DMS 273 (cell line): ENCODE data around the gene CROCC2.
A peak's percentile ranks its signal among the peaks of the same experiment; 100 is the strongest.
"Not testable (repeated sequence)": the region's sequence is repeated elsewhere in the genome, so short reads cannot be mapped to it uniquely, and the experiment has no call there.

Source experiments
- DNase-seq: peaks from one replicate; lab custom pipeline; 2025; ENCODE audit not compliant: unreplicated experiment; lab: John Stamatoyannopoulos, UW

The CROCC2 gene

DNA sequence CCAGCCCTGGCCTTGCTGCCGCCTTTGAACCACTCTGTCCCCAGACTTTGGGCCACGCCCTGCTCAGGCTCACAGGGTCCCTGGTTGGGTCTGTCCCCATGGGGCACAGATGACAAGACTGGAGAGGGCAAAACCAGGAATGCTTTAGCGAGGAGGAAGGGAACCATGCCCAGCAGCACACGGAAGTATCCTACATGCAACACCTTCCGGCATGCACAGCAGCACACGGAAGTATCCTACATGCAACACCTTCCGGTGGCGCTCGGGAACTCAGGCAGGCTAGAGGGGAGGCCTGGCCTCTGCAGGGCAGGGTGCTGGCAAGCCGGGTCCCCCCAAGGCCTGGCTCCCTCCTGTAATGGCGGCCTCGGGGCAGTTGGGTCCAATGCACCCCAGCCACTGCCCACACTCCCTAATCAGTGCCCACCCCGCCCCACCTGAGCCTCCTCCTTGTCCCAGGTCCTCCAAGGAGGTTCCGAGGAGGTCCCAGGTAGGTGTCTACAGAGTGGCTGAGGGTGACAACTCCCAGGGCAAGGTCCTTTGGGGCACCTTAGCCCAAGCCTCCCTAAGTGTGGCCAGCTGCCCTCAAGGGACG, 58.7 kb downstream of the CROCC2 start:
- DNase-seq: no peak

DNA sequence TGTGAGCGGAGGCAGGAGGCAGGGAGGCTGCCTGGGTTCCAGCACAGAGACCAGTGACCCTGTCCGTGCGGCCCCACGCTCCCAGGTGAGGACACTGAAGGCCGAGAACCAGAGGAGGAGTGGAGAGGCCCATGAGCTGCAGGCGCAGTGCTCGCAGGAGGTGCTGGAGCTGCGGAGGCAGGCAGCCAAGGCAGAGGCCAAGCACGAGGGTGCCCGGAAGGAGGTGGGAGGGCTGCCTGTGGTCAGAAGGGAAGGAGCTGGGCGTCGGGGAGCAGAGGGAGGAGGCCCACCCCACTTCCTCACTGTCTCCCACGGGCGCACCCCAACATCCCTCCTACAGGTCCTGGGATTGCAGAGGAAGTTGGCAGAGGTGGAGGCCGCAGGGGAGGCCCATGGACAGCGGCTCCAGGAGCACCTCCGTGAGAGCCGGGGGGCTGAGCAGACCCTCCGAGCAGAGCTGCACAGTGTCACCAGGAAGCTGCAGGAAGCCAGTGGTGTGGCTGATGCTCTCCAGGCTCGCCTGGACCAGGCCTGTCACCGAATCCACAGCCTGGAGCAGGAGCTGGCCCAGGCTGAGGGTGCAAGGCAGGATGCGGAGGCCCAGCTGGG, 59.3 kb downstream of the CROCC2 start:
- DNase-seq: no peak

DNA sequence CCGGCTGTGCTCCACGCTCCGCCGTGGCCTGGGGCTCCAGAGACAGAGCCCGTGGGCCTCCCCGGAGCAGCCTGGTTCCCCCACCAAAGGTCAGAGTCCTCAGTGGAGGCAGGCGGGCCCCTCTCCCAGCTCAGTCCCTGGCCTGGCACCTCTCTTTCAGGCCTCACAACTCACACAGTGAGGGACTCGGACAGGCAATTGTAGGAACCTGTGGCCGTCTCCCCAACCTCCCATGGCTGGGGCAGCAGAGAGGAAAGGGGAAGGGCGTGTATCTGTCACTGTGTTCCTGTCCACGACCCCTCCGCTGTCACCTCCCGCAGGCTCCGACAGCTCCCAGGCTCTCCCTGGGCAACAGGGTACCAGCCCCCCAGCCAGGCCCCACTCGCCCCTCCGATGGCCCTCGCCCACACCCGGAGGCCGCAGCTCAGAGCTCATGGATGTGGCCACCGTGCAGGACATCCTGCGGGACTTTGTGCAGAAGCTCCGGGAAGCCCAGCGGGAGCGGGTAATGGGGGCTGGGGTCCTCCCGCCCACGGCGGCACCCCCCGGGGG, 59.8 kb downstream of the CROCC2 start:
- DNase-seq: no peak

DNA sequence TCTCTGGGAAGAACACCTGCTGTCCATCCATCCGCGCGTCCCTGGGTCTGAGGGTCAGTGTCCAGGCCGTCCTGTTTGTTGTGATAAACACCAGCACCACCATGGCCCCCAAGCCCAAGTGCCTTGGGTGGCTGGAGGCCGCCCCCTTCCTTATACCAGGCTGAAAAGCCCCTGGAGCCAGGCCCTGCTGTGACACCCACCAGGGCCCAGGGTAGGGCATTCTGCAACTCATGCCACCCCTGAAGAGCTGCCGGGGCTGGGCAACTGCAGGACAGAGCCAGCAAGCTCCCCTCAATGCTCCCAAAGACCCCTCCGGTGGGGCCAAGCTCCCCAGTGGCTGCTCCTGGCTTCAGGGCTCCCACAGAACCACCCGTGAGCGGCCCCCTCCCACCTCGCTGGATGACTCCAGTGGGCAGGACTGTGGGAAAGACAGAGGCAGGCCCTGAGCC, 60.3 kb downstream of the CROCC2 start:
- DNase-seq: no peak

DNA sequence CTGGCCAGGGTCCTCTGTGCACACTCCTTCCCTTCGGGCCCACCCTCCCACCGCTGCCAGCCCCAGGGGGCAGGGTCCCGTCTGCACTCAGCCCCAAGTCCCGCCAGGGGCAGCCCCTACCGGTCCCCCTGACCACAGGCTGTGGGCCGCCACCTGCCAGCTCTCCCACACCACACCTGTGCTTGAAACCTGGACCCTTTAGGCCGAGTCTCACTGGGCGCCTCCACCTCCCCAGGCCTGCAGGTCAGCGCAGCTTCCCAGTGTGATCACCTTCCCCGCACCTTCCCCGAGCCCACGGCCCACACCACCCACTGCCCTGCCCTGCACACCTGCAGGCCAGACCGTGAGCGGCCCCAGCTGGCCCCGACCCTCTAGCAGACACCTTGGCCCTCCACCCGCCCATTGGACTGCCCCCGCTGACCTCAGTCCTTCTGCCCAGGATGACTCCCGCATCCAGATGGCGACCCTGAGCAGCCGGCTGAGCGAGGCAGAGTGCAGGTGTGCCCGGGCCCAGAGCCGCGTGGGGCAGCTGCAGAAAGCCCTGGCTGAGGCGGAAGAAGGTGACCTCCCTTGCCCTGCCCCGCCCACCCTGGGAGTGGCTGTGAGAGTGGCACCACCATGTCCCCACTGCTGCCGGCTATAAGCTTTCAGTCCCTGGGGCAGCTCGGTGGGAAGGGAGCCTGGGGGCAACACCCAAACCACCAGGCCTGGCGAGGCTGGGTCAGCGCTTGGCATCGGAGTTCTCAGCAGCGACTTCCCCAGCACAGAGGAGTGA, 61.0 kb downstream of the CROCC2 start:
- no peak for DNase-seq

DNA sequence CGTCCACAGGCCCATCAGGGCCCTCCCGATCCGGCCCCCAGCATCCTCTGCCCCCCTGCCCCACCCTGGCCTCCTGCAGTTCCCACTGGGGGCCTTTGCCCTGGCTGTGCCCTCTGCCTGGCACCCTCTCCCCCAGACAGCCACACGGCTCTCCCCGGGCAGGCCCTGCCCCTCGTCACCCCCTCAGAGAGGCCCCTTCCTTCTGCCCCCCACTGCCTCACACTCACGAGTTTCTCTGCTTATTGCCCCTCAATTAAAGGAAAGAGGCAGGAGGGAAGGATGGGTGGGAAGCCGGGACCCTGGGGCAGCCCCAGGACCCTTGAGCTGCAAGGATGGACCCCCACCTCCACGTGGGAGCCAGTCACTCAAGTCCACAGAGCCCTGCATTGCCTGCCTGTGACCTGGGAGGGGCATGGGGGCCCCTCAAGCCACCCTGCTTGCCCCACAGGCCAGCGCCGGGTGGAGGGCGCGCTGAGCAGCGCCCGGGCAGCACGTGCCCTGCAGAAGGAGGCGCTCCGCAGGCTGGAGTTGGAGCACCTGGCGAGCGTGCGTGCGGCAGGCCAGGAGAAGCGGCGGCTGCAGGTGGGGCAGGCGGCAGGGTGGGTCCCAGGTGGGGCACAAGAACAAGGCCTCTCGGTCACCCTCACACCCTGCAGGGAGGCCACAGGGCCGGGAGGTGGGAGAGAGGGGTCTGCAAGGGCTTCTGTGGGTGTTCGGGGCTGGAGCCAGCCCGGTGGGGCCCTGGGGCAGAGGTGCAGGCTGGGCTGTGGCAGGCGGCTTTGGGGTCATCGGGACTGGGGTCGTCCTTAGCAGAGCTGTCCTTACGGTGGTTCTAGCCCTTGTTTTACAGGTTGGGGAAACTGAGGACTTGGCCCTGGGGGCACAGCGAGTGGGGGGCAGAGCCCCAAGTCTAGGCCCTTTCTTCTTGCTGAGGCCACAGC, 61.8 kb downstream of the CROCC2 start:
- no peak for DNase-seq

DNA sequence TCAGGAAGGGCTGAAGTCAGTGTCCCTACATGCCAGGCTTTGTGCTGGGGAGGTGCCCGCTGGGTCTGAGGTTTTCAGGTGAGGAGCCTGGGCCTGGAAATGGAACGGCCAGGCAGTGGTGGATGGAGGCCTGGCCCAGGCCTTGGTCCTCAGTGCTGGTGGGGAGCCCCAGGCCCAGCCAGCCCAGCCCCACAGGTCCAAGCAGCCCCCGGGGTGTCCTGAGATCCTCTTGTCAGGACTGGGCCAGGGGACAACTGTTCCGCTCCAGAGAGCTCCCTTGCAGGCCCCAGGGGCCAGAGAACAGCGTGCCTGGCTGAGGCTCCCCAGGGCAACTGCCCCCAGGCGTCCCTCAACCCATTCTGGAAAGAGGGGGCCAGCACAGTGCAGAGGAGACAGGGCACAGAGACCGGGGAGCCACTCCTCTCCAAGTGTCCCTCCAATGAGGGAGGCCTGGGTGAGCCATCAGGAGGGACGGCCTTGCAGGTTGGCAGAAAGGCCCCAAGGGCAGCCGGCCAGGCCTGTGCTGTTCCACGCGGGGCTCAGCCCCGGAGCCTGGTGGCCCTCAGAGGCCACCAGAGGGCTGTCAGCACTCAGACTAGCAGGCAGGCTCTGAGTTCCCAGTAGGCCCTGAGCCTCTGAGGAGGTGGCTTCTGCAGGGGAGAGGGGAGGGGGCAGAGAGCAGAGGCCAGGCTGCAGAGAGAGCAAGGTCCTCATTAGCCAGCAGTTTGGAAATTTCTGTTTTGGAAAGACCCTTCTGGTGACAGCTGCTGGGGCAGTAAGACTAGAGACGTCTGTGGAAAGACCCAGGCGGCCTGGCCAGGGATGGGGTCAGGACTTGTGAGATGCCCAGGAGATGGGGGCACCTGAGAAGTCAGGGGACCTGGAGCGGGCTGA, 62.8 kb downstream of the CROCC2 start:
- DNase-seq: no peak

DNA sequence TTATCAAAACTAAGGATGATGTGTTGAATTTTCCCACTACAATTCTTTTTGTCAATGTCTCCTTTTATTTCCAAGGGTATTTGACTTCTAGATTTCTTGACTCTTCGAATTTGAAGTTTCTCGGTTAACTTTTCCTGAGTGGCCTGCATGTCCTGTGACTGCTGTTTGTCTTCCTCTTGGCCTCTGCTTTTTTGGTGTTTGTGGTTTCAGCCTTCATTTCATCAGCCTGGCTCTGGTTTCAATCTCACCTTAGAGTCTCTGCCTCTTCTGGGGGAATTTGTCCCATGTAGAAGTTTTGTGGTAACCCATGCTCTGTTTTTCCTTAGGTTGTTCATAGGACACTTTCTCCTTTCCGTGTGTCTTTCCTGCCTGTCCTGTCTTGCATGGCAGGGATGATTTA, 64.0 kb downstream of the CROCC2 start:
- no peak for DNase-seq

DNA sequence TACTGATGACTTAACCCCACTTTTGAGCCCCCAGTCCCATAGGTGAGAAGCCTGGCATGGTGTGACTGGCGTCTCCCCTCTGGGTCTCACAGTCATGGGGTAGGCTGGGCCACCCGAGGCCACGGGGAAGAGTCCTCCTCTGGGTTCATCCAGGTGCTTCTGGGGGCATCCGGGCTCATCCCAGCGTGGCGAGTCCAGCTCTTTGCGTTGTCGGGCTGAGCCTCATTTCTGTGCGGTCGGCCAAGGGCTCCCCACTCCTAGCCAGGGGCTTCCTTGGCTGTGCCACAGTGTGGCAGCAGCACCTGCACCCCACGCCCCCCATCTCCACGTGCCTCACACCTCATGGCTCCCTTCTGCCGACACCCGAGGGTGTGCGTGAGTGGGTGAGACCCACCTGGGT, 64.7 kb downstream of the CROCC2 start:
- no peak for DNase-seq

DNA sequence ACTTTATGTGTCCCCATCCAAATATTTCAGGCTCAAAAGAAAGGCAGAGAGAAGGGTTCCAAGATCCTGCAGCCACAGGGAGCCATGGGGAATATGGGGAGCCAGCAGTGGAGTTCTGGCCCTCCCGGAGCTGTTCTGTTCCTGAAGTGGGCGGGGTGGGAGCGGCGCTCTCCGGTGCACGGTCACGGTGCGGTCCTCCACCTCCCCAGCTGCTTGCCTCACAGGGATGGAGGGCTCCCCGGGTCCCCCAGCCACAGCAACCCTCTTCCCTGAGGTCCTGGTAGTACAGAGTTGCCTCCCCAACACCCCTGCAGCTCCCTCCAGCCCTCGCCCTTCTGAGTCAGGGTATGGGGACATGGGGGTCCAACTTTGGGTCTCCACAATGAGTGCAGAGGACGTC, 66.1 kb downstream of the CROCC2 start:
- no peak for DNase-seq

DNA sequence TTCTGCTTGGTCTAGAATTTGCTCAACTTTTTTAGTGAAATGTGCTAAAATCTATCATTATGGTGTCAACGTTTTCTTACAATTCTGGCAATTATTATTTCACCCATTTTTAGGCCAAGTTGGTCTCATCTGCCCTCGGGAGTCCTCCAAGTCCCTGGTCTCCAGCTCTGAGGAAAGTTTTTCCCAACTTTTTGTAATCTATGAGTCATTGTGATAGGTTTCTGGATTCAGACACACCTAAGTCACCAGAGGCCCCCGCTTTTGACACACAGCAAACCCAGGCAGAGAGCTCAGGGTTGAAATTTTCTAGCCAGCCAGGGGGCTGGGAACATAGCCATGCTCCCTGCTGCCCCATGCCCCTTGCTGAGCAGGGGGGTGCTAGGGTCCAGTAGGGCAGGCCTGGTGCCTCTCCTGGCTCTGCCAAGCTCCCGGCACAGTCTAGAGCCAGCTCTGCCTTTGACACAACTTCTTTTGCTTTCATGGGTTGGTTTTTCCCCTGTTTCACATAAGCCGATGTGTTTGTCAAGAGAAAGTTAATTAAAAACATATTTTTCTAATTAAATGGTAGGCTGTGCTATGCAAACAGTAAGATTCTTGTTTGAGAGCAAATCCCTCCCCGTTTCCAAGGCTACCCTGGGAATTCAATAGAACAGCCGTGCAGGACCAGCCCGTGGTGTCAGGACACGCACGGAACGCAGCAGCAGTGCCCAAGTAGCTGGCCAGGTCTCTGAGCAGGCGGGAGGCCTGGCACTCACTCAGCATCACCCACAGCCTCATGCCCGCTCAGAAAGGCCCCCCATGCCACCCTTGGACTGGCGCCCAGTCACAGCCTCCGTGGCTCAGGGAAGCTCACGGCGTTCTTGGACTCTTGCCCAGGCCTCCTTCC, 66.7 kb downstream of the CROCC2 start:
- DNase-seq: no peak

DNA sequence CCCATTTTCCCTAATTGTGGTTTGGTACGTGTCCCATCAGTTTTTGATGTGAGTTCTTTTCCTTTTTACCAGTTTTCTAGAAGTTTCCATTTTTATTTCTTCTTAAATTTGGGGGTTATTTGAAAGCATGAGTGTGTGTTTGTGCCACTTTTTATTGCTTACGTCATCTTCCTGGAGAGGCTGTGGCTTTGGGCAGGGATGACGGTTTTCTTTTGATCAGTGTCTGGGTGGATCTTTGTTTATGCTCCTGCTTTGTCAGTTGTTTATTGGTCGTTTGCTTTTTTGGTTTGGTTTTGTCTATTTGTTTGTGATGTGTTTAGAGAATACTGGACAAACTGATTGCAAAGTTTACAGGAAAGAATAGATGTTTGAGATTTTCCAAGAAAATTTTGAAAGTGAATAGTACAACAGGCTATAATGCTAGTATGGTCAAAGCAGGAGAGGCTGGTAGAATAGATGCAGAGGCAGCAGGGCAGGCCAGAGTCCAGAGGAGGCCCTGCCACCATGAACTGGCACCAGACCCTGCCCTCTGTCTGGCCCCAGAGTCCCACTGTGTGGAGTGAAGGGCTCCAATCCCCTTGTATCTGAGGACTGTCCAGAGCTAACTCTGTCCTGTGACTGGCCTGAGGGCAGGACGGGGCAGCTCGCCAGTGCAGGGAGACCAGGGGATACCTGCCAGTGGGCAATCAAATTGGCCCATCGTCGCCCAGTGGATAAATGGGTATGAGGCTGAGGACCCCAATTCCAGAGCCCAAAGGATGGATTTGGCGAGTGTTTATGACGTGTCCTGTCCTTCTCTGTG, 68.8 kb downstream of the CROCC2 start:
- DNase-seq: no peak

DNA sequence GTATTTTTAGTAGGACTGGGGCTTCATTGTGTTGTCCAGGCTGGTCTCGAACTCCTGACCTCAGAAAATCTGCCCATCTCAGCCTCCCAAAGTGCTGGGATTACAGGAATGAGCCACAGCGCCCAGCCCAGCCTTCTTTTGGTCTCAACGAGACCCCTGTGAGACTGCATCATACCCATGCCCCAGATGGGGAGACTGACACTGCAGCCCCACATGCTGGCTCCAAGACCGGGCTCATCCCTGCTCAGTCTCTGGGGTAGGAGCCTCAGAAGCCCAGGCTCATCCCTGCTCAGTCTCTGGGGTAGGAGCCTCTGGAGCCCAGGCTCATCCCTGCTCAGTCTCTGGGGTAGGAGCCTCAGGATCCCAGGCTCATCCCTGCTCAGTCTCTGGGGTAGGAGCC, 69.8 kb downstream of the CROCC2 start:
- DNase-seq: not testable (repeated sequence)

DNA sequence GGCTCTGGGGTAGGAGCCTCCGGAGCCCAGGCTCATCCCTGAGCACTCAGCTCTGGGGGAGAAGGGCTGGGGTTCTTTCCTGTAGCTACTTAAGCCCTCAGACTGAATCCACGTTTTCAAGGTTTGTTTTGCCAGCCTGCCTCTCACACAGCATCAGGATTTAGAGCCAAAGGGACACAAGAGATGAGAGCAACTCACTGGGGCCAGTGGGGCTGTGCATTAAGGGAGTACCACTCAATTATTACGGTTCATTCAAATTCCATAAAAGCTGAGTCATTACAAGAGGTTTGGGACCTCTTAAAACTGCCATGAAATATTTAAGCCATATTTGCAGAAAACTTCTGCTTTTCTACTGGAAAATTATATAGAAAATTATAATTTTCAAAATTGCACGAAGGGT, 75.1 kb downstream of the CROCC2 start:
- DNase-seq: no peak

DNA sequence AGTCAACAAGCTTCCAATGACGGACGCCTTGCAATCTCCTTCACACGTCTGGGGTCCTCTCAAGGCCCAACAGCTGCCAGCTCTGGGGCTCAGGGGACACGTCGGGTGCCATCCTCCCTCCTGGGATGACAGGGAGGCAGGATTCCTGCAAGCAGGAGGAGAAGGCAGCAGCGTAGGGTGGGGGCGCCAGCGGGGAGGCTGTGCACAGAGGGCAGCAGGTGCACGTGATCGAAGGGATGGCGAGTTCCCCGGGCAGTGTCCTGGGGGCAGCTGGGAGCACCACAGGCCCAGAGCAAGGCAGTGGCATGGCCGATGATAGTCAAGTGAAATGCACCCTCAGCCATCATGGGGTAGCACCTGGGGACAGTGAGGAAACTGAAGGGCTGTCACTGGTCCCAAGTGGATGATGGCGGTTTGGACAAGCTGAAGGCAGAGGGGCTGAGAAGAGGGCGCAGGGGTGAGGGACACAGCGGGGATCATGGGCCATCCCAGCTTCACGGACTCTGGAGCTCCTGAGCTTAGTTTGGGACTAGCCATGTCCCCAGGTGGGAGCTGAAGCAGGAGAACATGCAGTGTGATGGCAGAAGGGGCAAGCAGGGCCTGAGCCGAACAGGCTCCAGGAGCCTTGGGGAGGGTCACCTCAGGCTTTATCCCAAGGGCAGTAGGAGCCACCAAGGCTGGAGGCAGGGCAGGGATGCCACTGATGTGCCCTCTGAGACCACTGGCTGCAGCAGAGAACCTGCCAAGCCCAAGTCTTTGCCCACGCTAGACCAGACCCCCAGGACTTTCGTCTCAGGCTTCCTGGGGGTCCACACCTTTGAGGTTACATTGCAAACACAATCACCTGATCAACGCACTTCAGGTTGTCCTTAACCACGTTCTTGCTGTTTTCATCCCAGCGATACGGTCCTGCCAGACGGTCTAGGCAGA, 76.0 kb downstream of the CROCC2 start:
- DNase-seq: no peak

DNA sequence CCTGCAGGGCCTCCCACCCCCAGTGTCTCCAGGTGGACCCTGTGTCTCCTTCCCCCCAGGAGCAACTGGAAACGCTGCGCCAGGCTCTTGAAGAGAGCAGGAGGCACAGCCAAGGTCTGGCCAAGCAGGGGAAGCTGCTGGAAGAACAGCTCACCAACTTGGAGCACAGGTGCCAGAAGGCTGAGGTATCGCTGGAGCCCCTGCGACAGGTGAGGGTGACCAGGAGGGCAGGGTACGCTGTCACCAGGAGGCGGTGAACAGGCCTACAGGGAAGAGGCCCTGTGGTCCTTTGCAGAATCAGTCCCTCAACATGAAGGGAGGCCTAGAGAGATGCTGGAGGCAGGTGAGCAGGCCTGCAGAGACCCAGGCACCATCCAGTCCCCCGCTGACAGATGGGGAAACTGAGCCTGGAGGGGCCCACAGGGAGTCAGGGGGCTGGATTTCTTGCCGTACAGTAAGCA, 76.7 kb downstream of the CROCC2 start:
- DNase-seq: no peak

DNA sequence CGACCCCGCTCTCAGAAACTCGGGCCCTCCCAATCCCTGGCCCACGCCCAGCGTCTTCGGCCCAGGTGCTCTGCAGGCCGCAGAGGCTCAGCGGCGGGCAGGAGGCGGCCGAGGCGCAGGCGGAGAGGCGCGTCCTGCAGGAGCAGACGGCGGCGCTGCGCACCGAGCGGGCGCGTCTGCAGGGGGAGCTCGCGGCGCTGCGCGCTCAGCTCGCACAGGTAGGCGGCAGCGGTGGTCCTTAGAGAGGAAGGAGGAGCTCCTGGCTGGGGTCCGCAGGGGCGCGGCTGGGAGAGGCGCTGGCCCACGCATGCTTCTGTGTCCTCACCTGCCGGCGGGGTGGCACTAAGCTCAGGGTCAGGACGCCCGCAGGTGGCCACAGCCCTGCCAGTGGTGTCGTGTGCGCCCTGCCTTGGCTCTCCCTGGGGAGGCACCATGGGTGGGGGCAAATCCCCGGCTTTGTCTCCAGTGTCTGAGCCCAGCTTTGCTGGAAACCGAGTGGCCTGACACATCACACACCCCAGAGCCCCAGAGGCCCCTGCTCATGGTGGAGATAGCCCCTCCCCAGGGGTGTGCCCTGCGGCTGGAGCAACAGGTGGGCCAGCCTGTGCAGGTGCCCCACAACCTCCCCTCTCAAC, 77.3 kb downstream of the CROCC2 start:
- peak; percentile 88 for DNase-seq
